Measurements from ENCODE around the gene CD24.

CD24 gene

DNA sequence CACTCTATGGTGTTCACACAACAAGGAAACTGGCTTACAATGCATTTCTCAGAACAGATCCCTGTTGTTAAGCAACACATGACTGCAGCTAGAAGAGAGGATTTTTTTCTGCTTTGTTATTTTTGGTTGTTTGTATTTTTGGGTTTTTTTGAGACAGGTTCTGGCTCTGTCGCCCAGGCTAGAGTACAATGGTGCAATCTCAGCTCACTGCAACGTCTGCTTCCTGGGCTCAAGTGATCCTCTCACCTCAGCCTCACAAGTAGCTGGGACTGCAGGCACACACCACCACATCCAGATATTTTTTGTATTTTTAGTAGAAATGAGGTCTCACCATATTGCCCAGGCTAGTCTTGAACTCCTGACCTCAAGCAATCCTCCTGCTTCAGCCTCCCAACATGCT is 12.7 kb downstream of the CD24 start:
- H3K4me1 Mint-ChIP-seq = no peaks in the 10 kb centered on the region
- H3K27me3 Mint-ChIP-seq = no peaks in the 10 kb centered on the region
- no peaks in the 10 kb centered on the region for H3K36me3 Mint-ChIP-seq
- DNase-seq (no peak), ATAC-seq (replicated peaks) (no peak)
- H3K27ac Mint-ChIP-seq = no peak overlapping the region
- H3K9me3 Mint-ChIP-seq = peaks cover 6 to 8% of the 10 kb centered on the region in 2 donors
- H3K4me3 Mint-ChIP-seq = no peak overlapping the region

DNA sequence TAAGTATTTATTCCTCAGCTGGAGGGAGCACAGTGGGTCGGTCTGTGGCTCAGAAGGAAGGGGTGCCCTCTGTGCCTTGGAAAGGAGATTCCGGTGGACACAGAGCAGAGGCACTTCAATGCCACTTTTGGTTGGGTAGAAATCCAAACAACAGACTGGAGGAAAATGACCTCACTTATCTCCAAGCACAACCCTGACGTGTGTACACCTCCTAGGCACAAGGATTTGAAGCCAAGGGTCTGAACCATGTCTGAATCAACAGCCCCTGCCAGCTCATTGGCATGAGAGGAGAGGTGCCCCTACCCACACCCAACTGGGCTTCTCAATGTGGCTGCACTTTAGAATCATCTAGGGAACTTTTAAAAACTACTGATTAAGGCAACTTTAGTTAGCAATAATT is 13.4 kb downstream of the CD24 start:
- Mint-ChIP-seq H3K36me3 (no peaks in the 10 kb centered on the region), H3K9me3 (peaks cover 6 to 8% of the 10 kb centered on the region in 2 donors), H3K27ac (no peak overlapping the region), H3K4me1 (no peaks in the 10 kb centered on the region), H3K27me3 (no peaks in the 10 kb centered on the region), H3K4me3 (no peak overlapping the region)
- DNase-seq (no peak), ATAC-seq (replicated peaks) (no peak)

DNA sequence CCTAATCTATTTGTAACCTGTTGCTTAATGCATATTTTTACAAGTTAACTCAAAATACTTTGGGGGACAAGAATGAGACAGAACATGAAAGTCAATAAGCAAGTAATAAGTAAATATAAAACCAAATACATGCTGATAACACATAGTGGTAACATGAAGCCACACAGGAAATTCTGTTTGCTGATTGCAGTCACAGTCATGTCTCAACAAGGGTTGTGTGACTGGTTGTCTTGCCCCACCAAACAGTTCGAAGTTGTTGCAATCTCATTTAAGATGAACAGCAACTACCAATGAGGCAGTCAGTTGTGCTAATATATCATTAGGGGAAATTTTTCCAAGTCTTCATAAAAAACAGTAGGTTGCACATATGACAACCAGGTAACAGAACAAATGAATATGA is 14.5 kb downstream of the CD24 start:
- peaks cover 6 to 8% of the 10 kb centered on the region in 2 donors for H3K9me3 Mint-ChIP-seq
- H3K4me3 Mint-ChIP-seq = no peak overlapping the region
- no peak for ATAC-seq (replicated peaks)
- no peaks in the 10 kb centered on the region for H3K27me3 Mint-ChIP-seq
- DNase-seq = no peak
- H3K4me1 Mint-ChIP-seq = no peaks in the 10 kb centered on the region
- no peaks in the 10 kb centered on the region for H3K36me3 Mint-ChIP-seq
- H3K27ac Mint-ChIP-seq = no peak overlapping the region

DNA sequence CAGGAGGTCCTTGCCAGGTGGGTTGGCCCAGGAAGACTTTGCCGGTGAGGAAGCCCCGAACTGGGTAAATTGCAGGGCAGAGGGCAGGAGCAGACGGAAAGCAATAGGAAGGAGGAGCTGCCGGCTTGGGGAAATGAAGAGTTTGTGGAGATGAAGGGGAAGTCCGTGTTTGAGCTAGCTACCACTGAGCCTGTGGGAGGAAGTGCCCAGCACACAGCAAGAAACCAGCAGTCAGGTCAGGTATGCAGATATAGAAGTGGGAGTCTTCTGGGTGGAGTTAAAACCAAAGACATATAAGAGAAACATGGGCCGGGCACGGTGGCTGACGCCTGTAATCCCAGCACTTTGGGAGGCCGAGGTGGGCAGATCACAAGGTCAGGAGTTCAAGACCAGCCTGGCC is 34.7 kb downstream of the CD24 start:
- Mint-ChIP-seq H3K9me3 (no peaks in the 10 kb centered on the region), H3K4me3 (peak overlapping the region; percentile 26 to 63), H3K4me1 (peaks cover 5 to 16% of the 10 kb centered on the region in 2 donors), H3K36me3 (no peaks in the 10 kb centered on the region), H3K27me3 (peaks cover 4 to 6% of the 10 kb centered on the region in 2 donors), H3K27ac (peak overlapping the region; percentile 56)
- ATAC-seq (replicated peaks) (peak; percentile 98), DNase-seq (peak; percentile 17)

DNA sequence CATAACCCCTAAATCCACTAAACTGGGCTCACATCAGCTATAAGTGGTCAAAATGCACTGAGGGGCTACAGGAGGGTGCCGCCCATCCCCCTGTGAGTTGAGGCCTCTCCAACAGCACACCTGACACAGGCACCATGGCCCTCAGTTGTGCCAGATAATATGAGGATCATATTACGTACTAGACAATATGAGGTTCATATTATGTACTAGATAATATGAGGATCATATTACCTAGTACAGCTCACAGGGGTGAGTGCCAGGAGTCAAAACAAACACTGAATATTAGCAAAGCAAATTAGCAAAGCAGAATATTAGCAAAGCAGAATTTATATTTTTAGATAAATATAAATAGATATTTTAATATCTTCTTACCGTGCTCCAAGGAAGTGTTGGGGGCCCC is 35.3 kb downstream of the CD24 start:
- Mint-ChIP-seq H3K4me3 (no peak overlapping the region), H3K27ac (no peak overlapping the region), H3K4me1 (peaks cover 5 to 16% of the 10 kb centered on the region in 2 donors), H3K9me3 (no peaks in the 10 kb centered on the region), H3K27me3 (peaks cover 4 to 6% of the 10 kb centered on the region in 2 donors), H3K36me3 (no peaks in the 10 kb centered on the region)
- ATAC-seq (replicated peaks) (no peak), DNase-seq (no peak)

DNA sequence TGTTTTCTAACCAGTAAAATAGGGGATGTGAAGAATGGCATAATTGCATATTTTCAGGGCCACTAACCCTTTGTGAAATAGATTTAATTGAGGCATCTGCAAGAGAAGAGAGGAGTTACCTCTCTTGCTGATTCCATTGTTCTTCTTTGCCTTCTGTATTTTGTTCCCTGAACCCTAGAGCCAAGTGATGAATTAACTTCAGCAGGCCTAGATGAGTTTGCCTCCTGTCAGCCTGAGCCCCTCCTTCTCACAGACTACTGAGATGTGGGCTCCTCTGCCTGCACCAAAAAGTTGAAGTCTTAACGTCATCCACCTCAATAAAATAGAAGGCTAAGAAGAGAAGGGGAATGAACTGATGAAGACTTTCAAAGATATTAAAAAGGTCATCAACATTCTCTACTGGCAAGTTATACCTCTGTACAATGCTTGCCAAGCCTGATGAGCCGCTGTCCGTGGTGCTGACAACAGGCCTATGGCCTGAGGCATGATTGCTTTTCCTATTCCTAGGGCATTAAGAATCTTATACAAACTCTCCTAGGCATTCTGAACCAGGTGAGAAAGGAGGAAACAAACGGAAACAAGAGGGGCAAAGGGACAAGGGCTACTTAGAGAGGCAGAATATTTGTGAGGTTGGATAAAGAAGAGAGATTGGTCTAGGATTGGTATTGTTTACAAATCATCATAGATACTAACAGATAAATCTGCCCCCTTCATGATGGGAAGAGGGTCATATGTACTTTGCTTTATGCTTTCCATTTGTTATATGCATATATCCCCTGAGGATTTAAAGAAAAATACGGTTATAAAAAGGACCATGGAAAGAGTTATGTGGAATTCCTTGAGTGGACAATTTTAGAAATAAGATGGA is 46.8 kb downstream of the CD24 start:
- H3K27ac Mint-ChIP-seq = no peak overlapping the region
- H3K4me1 Mint-ChIP-seq = peaks cover 0 to 10% of the 10 kb centered on the region in 2 donors
- H3K9me3 Mint-ChIP-seq = peaks cover 0 to 5% of the 10 kb centered on the region in 2 donors
- DNase-seq (no peak), ATAC-seq (replicated peaks) (no peak)
- H3K27me3 Mint-ChIP-seq = peaks cover 13 to 17% of the 10 kb centered on the region in 2 donors
- H3K4me3 Mint-ChIP-seq = no peak overlapping the region
- H3K36me3 Mint-ChIP-seq = no peaks in the 10 kb centered on the region

DNA sequence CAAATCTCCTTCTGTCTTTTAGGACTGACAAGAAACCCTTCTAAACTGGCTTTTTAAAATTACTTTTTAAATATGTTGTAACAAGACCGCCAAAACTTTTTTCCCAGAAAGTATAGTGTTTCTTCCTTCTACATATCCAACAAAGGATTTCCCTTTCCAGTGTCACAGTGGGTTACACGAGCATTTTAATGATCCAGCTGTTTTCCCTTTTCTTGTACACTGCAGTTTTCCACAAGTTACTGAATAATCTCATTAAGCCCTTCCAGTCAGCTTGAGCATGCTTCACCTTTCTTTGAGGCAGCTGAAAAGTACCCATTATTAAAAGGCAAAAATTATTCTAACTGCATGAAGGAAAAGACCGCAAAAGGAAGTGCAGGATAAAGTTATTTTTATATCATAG is 48.6 kb downstream of the CD24 start:
- no peak for ATAC-seq (replicated peaks)
- H3K27ac Mint-ChIP-seq = no peak overlapping the region

DNA sequence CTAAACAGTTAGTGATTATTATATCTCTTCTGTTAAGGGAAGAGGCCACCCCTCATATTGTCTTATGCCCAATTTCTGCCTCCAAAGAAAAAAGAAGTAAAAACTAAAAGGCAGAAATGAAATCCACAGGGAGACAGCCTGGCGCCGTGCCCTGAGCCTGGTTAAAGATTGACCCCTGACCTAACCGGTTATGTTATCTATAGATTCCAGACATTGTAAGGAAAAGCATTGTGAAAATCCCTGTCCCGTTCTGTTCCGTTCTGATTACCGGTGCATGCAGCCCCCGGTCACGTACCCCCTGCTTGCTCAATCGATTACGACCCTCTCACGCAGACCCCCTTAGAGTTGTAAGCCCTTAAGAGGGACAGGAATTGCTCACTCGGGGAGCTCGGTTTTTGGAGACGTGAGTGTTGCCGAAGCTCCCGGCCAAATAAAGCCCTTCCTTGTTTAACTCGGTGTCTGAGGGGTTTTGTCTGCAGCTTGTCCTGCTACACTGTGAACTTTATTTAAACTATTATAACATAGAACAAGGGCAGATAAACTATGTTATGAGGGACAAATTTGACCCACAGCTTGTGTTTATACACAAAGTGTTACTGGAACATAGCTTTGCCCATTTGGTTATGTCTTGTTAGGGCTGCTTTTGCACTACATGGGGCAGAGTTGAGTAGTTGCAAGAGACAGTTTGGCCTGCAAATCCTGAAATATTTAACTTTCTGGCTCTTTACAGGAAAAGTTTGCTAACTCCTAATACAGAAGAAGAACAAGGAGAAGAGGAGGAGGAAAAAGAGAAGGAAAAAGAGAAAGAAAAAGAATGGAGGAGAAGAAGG is 49.6 kb downstream of the CD24 start:
- peaks cover 0 to 5% of the 10 kb centered on the region in 2 donors for H3K9me3 Mint-ChIP-seq
- H3K27me3 Mint-ChIP-seq = peaks cover 13 to 17% of the 10 kb centered on the region in 2 donors
- no peak overlapping the region for H3K4me3 Mint-ChIP-seq
- H3K36me3 Mint-ChIP-seq = no peaks in the 10 kb centered on the region
- DNase-seq (no peak), ATAC-seq (replicated peaks) (no peak)
- H3K27ac Mint-ChIP-seq = no peak overlapping the region
- peaks cover 0 to 10% of the 10 kb centered on the region in 2 donors for H3K4me1 Mint-ChIP-seq

More for the DNA sequence above, 48.6 kb downstream of the CD24 start:
- Mint-ChIP-seq H3K4me3 (no peak overlapping the region), H3K4me1 (peaks cover 0 to 10% of the 10 kb centered on the region in 2 donors), H3K9me3 (peaks cover 0 to 5% of the 10 kb centered on the region in 2 donors), H3K27me3 (peaks cover 13 to 17% of the 10 kb centered on the region in 2 donors), H3K36me3 (no peaks in the 10 kb centered on the region)
- DNase-seq = no peak

DNA sequence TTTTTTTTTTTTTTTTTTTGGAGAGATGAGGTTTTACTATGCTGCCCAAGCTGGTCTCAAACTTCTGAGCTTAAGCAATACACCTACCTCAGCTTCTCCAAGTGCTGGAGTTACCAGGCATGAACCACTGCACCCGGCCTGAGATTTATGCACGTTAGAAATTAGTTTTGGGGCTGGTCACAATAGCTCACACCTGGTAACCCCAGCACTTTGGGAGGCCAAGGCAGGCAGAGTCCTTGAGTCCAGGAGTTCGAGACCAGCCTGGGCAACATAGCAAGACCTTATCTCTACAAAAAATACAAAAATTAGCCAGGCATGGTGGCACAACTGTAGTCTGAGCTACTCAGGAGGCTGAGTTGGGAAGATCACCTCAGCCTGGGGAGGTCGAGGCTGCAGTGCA is 51.9 kb downstream of the CD24 start:
- Mint-ChIP-seq H3K4me3 (no peak overlapping the region), H3K27ac (no peak overlapping the region), H3K36me3 (no peaks in the 10 kb centered on the region), H3K9me3 (peaks cover 0 to under 1% of the 10 kb centered on the region in 2 donors), H3K27me3 (peaks cover 8 to 12% of the 10 kb centered on the region in 2 donors), H3K4me1 (peaks cover 0 to 10% of the 10 kb centered on the region in 2 donors)
- DNase-seq (no peak), ATAC-seq (replicated peaks) (no peak)
